ENCODE measurements around the gene PAK1IP1.

- TF ChIP-seq ZBTB33 (IDR thresholded peaks at IDR 0.05), result no peak
- no peak for TF ChIP-seq POLR2AphosphoS5 (IDR thresholded peaks at IDR 0.05; ENCODE audit: low read length)
- no peak for TF ChIP-seq NKRF (conservative IDR thresholded peaks at IDR 0.05)
- TF ChIP-seq REST (IDR thresholded peaks at IDR 0.05; ENCODE audit: low read depth, low read length), result no peak
- no peak for TF ChIP-seq ZBTB4 (CRISPR knock-in tag; IDR thresholded peaks at IDR 0.05)
- TF ChIP-seq SIN3A (IDR thresholded peaks at IDR 0.05; ENCODE audit: low read depth, low read length), result no peak
- TF ChIP-seq CTCF (IDR thresholded peaks at IDR 0.05 in 2 of 3, conservative IDR thresholded peaks at IDR 0.05 in 1 of 3; ENCODE audit: control insufficient read depth in 2 of 3, extremely low read depth in 1 of 3, insufficient read depth in 1 of 3, low read depth in 3 of 3, low read length in 3 of 3), result no peak
- TF ChIP-seq TCF7 (IDR thresholded peaks at IDR 0.05; ENCODE audit: borderline replicate concordance), result no peak
- TF ChIP-seq NFYB (IDR thresholded peaks at IDR 0.05; ENCODE audit: insufficient read depth, low read depth, low read length), result no peak
- no peak for TF ChIP-seq ZBTB11 (CRISPR knock-in tag; IDR thresholded peaks at IDR 0.05)
- no peak for TF ChIP-seq SP1 (IDR thresholded peaks at IDR 0.05; ENCODE audit: low read depth, low read length)
- no peak for TF ChIP-seq YY1 (IDR thresholded peaks at IDR 0.05; ENCODE audit: low read depth, low read length)
- TF ChIP-seq PBX3 (IDR thresholded peaks at IDR 0.05; ENCODE audit: insufficient replicate concordance, low read depth, low read length), result no peak
- TF ChIP-seq TCF3 (IDR thresholded peaks at IDR 0.05; ENCODE audit: borderline replicate concordance, insufficient read depth, low read depth, low read length), result no peak
Observed at GRCh38 chr6:10746915-10747250, 52.1 kb downstream of the PAK1IP1 start.

Measured in GM12878 (cell line).